HUES6 (cell line): ENCODE results near the gene HOXB9.

Experiments used
- H3K27ac ChIP-seq: 2 replicates; pipeline ENCODE4 v1.7.0; 2013; ENCODE audit warnings: low read depth, mild to moderate bottlenecking, low read length, inconsistent platforms
- H3K27me3 ChIP-seq: 2 replicates; pipeline ENCODE4 v1.6.1; 2013; ENCODE audit warnings: low read length; ENCODE audit not compliant: control insufficient read depth, insufficient read depth
- H3K36me3 ChIP-seq: 2 replicates; pipeline ENCODE4 v1.6.1; 2013; ENCODE audit warnings: low read length; ENCODE audit not compliant: control insufficient read depth, insufficient read depth
- H3K4me1 ChIP-seq: 2 replicates; pipeline ENCODE4 v1.6.1; 2013; ENCODE audit warnings: low read length; ENCODE audit not compliant: control insufficient read depth, insufficient read depth
- H3K4me3 ChIP-seq: 2 replicates; pipeline ENCODE4 v1.5.1; 2013; ENCODE audit warnings: low read depth, low read length
- H3K9ac ChIP-seq: one replicate; pipeline ENCODE4 v1.6.1; 2013; ENCODE audit warnings: mild to moderate bottlenecking, low read length
- H3K9me3 ChIP-seq: 2 replicates; pipeline ENCODE4 v1.6.1; 2013; ENCODE audit warnings: low read depth, low read length; ENCODE audit not compliant: control insufficient read depth, insufficient read depth

The HOXB9 gene

GRCh38 chr17:48621410-48622392 is 4.5 kb downstream of the HOXB9 start:
- H3K9ac ChIP-seq = peak overlapping the region; percentile 83
- peaks cover 100% of the 10 kb centered on the region for H3K27me3 ChIP-seq
- H3K4me3 ChIP-seq = peak overlapping the region; percentile 19; the same call in 1 of the 2 replicates
- H3K27ac ChIP-seq = no peak overlapping the region
- H3K4me1 ChIP-seq = peaks cover 14% of the 10 kb centered on the region; the same call in 1 of the 2 replicates
- H3K9me3 ChIP-seq = no peaks in the 10 kb centered on the region
- no peaks in the 10 kb centered on the region for H3K36me3 ChIP-seq

GRCh38 chr17:48620461-48621139 is 5.6 kb downstream of the HOXB9 start:
- Histone ChIP-seq H3K4me3 (peak overlapping the region; percentile 32; the same call in 1 of the 2 replicates), H3K9me3 (no peaks in the 10 kb centered on the region), H3K27me3 (peaks cover 100% of the 10 kb centered on the region), H3K36me3 (no peaks in the 10 kb centered on the region), H3K4me1 (peaks cover 13% of the 10 kb centered on the region; the same call in 1 of the 2 replicates), H3K27ac (no peak overlapping the region; the same call in 1 of the 2 replicates), H3K9ac (peak overlapping the region; percentile 87)

DNA sequence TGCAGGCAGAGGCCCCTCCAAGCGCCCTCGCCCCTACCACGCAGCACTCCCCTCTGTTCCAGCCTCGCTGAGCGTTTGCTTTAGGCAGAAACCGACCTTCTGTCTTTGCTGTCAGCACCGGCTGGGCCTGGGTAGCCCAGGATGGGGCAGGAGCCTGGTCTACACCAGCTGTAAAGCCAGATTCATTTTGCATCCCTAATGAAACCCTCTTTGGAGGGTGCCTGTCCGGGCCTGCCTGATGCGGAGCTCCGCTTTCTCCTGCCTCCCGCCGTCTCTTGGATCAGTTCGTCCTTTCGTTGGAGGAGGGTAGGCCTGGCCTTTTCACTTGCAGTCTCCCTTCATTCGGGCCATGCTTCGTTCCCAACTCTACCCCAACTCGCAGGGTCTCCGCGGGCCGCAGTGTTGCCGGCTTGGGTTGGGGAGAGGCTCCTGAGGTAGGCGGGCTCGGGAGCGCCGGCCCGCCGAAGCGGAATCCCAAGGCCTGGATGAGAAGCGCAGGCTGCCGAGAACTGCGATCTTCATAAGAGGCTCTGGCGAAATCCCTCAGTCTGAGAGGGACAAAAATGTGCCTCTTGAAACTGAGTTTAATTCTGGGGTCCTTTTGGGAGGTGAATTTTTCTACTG is 6.2 kb downstream of the HOXB9 start:
- H3K27ac ChIP-seq = no peak overlapping the region; the same call in 1 of the 2 replicates
- H3K4me3 ChIP-seq = peak overlapping the region; percentile 32; the same call in 1 of the 2 replicates

GRCh38 chr17:48618256-48618896 is 7.8 kb downstream of the HOXB9 start:
- Histone ChIP-seq H3K27ac (no peak overlapping the region; the same call in 1 of the 2 replicates), H3K4me3 (peak overlapping the region; percentile 39; the same call in 1 of the 2 replicates), H3K4me1 (peaks cover 13% of the 10 kb centered on the region; the same call in 1 of the 2 replicates), H3K27me3 (peaks cover 99% of the 10 kb centered on the region), H3K36me3 (no peaks in the 10 kb centered on the region), H3K9me3 (no peaks in the 10 kb centered on the region), H3K9ac (peak overlapping the region; percentile 67)

More for the DNA sequence above, 6.2 kb downstream of the HOXB9 start:
- Histone ChIP-seq H3K9ac (peak overlapping the region; percentile 87), H3K27me3 (peaks cover 100% of the 10 kb centered on the region), H3K36me3 (no peaks in the 10 kb centered on the region), H3K4me1 (peaks cover 13% of the 10 kb centered on the region; the same call in 1 of the 2 replicates), H3K9me3 (no peaks in the 10 kb centered on the region)

GRCh38 chr17:48617471-48618255 is 8.5 kb downstream of the HOXB9 start:
- Histone ChIP-seq H3K9me3 (no peaks in the 10 kb centered on the region), H3K4me3 (peak overlapping the region; percentile 39; the same call in 1 of the 2 replicates), H3K36me3 (no peaks in the 10 kb centered on the region), H3K4me1 (peaks cover 14% of the 10 kb centered on the region), H3K27me3 (peaks cover 99% of the 10 kb centered on the region), H3K9ac (peak overlapping the region; percentile 67), H3K27ac (no peak overlapping the region; the same call in 1 of the 2 replicates)

DNA sequence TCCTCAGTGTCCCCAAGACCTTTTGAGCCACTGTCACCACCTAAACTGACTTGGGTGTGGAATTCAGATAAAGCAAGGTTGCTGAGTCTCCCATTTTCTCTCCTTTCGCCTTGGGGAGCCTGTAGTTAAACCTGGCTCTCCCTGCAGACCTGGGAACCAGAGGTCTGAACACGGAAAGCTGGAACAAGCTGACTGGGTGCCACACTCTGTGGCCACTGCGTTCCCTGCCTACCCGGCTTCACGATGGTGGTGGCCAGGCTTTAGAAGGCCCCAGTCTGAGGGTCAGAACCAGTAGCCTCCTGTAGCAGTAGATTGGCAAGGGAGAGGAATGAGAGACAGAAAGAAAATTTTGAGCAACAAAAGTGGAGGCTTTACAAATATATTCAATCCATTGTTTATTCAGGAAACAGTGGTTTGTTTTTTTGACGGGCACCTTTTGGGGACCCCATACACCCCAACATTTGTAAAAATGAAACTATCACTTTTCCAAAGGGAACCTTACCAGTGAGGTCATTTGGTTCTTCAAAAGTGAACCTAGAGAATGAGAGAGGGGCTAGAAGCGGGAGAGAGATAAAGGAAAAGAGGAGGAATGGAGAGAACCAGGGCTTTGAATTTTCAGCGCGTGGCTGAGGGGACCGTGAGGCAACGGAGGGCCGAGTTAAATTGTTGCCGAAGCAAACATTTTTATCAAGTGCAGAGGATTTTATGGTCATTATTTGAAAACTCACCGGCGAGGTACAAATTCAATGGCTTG is 9.3 kb downstream of the HOXB9 start:
- no peak overlapping the region; the same call in 1 of the 2 replicates for H3K27ac ChIP-seq
- peak overlapping the region; percentile 39; the same call in 1 of the 2 replicates for H3K4me3 ChIP-seq
- peaks cover 18% of the 10 kb centered on the region for H3K4me1 ChIP-seq
- no peaks in the 10 kb centered on the region for H3K36me3 ChIP-seq
- no peaks in the 10 kb centered on the region for H3K9me3 ChIP-seq
- peak overlapping the region; percentile 67 for H3K9ac ChIP-seq
- H3K27me3 ChIP-seq = peaks cover 99% of the 10 kb centered on the region

DNA sequence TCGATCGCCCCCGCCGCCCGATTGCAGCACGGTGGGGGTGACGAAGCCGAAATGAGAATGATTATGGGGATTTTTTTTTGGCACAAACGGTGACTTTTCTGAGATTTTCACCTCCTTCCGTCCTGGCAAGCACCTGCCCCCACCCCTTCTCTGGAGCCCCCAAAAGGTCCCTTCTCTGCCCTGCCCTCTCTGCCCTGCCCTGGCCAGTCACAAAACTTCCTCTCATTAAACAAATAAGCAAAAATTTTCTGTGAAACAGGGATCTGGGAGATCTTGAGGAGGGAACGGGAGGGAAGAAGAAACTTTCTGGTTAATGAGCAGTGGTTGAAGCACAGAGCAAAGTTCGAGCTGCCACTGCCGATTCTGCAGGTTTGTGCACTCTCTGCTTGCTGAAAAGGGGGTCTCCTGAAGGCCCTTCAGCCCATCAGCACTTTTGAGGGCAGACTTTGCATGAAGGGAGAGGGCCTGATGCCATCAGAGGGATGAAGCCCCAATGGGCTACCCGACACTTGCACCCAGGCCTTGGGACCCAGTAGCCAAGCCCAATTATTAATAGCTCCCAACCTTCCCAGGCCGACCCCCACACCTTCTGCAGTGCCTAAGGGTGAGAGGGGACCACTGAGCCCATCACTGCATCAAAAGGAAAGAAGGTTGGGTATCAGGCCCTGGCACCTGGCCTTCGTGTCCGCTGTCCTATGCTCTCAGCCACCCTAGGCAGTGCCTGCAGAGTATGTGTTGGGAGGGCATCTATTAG is 10.0 kb downstream of the HOXB9 start:
- Histone ChIP-seq H3K27ac (no peak overlapping the region; the same call in 1 of the 2 replicates), H3K36me3 (no peaks in the 10 kb centered on the region), H3K4me3 (peak overlapping the region; percentile 27; the same call in 1 of the 2 replicates), H3K4me1 (peaks cover 21% of the 10 kb centered on the region), H3K9me3 (no peaks in the 10 kb centered on the region), H3K27me3 (peaks cover 99% of the 10 kb centered on the region), H3K9ac (peak overlapping the region; percentile 67)

- peak within 1 kb of the TSS; percentile 52 for H3K4me3 ChIP-seq
- no peaks in the 10 kb centered on the region for H3K9me3 ChIP-seq
- peaks cover 17% of the 10 kb centered on the region for H3K4me1 ChIP-seq
- H3K9ac ChIP-seq = peak within 1 kb of the TSS; percentile 94
- peaks cover 99% of the 10 kb centered on the region for H3K27me3 ChIP-seq
- H3K27ac ChIP-seq = peak within 1 kb of the TSS; percentile 18; the same call in 1 of the 2 replicates
- no peaks in the 10 kb centered on the region for H3K36me3 ChIP-seq
Measured at GRCh38 chr17:48615047-48615962, 10.9 kb downstream of the HOXB9 start, which contains the start of gene HOXB8. Gene HOXB8, minus strand, starts transcription at chr17:48615292. Its CDS starts 588 bp downstream, at chr17:48614704.
